HG03442 (cell line): ENCODE data around the gene CHN2.

Experiments
- ATAC-seq: cut with Tn5 transposase; IDR thresholded peaks from one replicate; pipeline ENCODE4 v1.9.1; 2021; ENCODE audit warnings: mild to moderate bottlenecking, moderate library complexity; ENCODE audit not compliant: unreplicated experiment

CHN2 gene

GRCh38 chr7:29356631-29357030, 162.1 kb downstream of the CHN2 start:
- ATAC-seq = no peak

- ATAC-seq = no peak
Measured at GRCh38 chr7:29359482-29360093, 165.0 kb downstream of the CHN2 start.

- ATAC-seq = no peak
Measured at GRCh38 chr7:29360633-29361625, 166.4 kb downstream of the CHN2 start.

- no peak for ATAC-seq
Measured at GRCh38 chr7:29362380-29362779, 167.8 kb downstream of the CHN2 start.

GRCh38 chr7:29363636-29364425, 169.3 kb downstream of the CHN2 start:
- ATAC-seq = no peak

GRCh38 chr7:29364661-29365060, 170.1 kb downstream of the CHN2 start:
- ATAC-seq = no peak

GRCh38 chr7:29365423-29365822, 170.8 kb downstream of the CHN2 start:
- ATAC-seq = no peak

- ATAC-seq = no peak
Measured at GRCh38 chr7:29367784-29368183, 173.2 kb downstream of the CHN2 start.

GRCh38 chr7:29369909-29370488, 175.4 kb downstream of the CHN2 start:
- no peak for ATAC-seq

- ATAC-seq = no peak
Measured at GRCh38 chr7:29370531-29371314, 176.1 kb downstream of the CHN2 start.

- no peak for ATAC-seq
Measured at GRCh38 chr7:29371472-29371871, 176.9 kb downstream of the CHN2 start.

GRCh38 chr7:29372351-29373090, 177.9 kb downstream of the CHN2 start:
- no peak for ATAC-seq

- ATAC-seq = no peak
Measured at GRCh38 chr7:29375641-29376562, 181.3 kb downstream of the CHN2 start.

GRCh38 chr7:29377718-29378117, 183.1 kb downstream of the CHN2 start:
- no peak for ATAC-seq

GRCh38 chr7:29379551-29379950, 185.0 kb downstream of the CHN2 start:
- no peak for ATAC-seq

- no peak for ATAC-seq
Measured at GRCh38 chr7:29381206-29382094, 186.9 kb downstream of the CHN2 start.

- no peak for ATAC-seq
Measured at GRCh38 chr7:29384277-29384676, 189.7 kb downstream of the CHN2 start.
